Testis (tissue), 2 donors: ENCODE measurements around the gene POGLUT2.

Experiments used
- POLR2A ChIP-seq: fragments of 450-650 bp; IDR thresholded peaks from one replicate; pipeline ENCODE4 v1.6.1; 2017; ENCODE audit warnings: antibody characterized with exemption, mild to moderate bottlenecking, moderate library complexity
- TF ChIP-seq, protein P1 (sequence below), 3 experiments: fragments of 450-650 bp in 2 of 3; fragments of 200-600 bp in 1 of 3; sonication (generic) in 1 of 3; IDR thresholded peaks; one replicate each; pipeline ENCODE4 v1.5.1; 2016 to 2019; ENCODE audit warnings: antibody characterized with exemption in 3 of 3, mild to moderate bottlenecking in 2 of 3, moderate library complexity in 1 of 3

DNA sequence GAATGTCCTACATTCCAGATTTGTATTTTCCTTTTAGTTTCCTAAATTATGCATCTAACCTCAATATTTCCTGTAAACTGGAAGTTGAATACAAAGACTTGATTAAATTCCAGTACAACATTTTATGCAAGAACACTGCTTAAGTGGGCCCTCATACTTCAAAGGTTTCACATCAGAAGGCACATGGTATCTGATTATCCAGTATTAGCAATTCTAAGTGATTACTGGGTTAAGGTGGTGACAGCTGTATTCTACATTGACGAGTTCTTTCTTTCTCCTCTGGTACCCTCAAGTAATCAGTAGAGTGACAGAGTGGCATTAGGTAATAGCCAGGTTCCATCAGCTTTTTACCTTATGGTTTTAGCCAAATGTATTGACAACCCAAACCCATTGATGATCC is 18.5 kb upstream of the POGLUT2 start:
- TF ChIP-seq, protein P1, sequence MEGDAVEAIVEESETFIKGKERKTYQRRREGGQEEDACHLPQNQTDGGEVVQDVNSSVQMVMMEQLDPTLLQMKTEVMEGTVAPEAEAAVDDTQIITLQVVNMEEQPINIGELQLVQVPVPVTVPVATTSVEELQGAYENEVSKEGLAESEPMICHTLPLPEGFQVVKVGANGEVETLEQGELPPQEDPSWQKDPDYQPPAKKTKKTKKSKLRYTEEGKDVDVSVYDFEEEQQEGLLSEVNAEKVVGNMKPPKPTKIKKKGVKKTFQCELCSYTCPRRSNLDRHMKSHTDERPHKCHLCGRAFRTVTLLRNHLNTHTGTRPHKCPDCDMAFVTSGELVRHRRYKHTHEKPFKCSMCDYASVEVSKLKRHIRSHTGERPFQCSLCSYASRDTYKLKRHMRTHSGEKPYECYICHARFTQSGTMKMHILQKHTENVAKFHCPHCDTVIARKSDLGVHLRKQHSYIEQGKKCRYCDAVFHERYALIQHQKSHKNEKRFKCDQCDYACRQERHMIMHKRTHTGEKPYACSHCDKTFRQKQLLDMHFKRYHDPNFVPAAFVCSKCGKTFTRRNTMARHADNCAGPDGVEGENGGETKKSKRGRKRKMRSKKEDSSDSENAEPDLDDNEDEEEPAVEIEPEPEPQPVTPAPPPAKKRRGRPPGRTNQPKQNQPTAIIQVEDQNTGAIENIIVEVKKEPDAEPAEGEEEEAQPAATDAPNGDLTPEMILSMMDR (IDR thresholded peaks at IDR 0.05) = no peak
- no peak for TF ChIP-seq POLR2A
